Activated CD4-positive, alpha-beta T cell treated with anti-CD3 and anti-CD28 coated beads for 1 hour (primary cell): ENCODE results near the gene C11orf71.

Experiments used
- DNase-seq: peaks from one replicate; pipeline ENCODE4 v3.0.0-alpha.2; 2020

Gene C11orf71

GRCh38 chr11:114398303-114398920 is 1.9 kb downstream of the C11orf71 start:
- no peak for DNase-seq

GRCh38 chr11:114397349-114397982 is 2.8 kb downstream of the C11orf71 start:
- no peak for DNase-seq

- DNase-seq, result no peak
These were observed 3.4 kb downstream of the C11orf71 start for GRCh38 chr11:114396916-114397315.

- DNase-seq, result no peak
These were observed 4.6 kb downstream of the C11orf71 start for GRCh38 chr11:114395736-114396135.

- DNase-seq, result no peak
These were observed 7.3 kb downstream of the C11orf71 start for GRCh38 chr11:114392735-114393667.

GRCh38 chr11:114386545-114386944 is 13.8 kb downstream of the C11orf71 start:
- DNase-seq, result no peak

- no peak for DNase-seq
These were observed 14.2 kb downstream of the C11orf71 start for GRCh38 chr11:114386131-114386530.

GRCh38 chr11:114384487-114384886 is 15.8 kb downstream of the C11orf71 start:
- DNase-seq, result no peak

GRCh38 chr11:114382509-114382908 is 17.8 kb downstream of the C11orf71 start:
- DNase-seq, result no peak

GRCh38 chr11:114379394-114380069 is 20.8 kb downstream of the C11orf71 start:
- DNase-seq, result no peak

GRCh38 chr11:114377612-114378267 is 22.6 kb downstream of the C11orf71 start:
- no peak for DNase-seq

- DNase-seq, result no peak
These were observed 25.3 kb downstream of the C11orf71 start for GRCh38 chr11:114375052-114375451.

GRCh38 chr11:114368918-114369680 is 31.2 kb downstream of the C11orf71 start:
- no peak for DNase-seq

GRCh38 chr11:114367244-114367957 is 32.9 kb downstream of the C11orf71 start:
- DNase-seq, result no peak

- no peak for DNase-seq
These were observed 33.7 kb downstream of the C11orf71 start for GRCh38 chr11:114366331-114367243.

- no peak for DNase-seq
These were observed 37.4 kb downstream of the C11orf71 start for GRCh38 chr11:114362958-114363357.

- DNase-seq, result no peak
These were observed 38.0 kb downstream of the C11orf71 start for GRCh38 chr11:114362326-114362725.

- DNase-seq, result no peak
These were observed 41.0 kb downstream of the C11orf71 start for GRCh38 chr11:114359342-114359741.

- DNase-seq, result no peak
These were observed 41.6 kb downstream of the C11orf71 start for GRCh38 chr11:114358716-114359115.

GRCh38 chr11:114354076-114354475 is 46.2 kb downstream of the C11orf71 start:
- no peak for DNase-seq
